Osteoblast (primary cell): ENCODE results near the gene SPRYD7. TPM values are rescaled to one million over a fixed set of nuclear protein-coding genes. Genes with fewer than 3 reads are reported as not detected.
"Not testable (repeated sequence)": the region's sequence is repeated elsewhere in the genome, so short reads cannot be mapped to it uniquely, and the experiment has no call there.

ENCODE experiments used
- DNase-seq: peaks from one replicate; pipeline ENCODE4 v3.0.0; 2011; ENCODE audit warnings: low spot score, mixed read lengths; ENCODE audit not compliant: insufficient read length; ENCODE audit errors: missing footprints
- H2AFZ ChIP-seq: 2 replicates; pipeline ENCODE4 v1.6.0; 2011; ENCODE audit warnings: mild to moderate bottlenecking, low read length
- H3K27ac ChIP-seq: 2 replicates; pipeline ENCODE4 v1.5.1; 2011; ENCODE audit warnings: mild to moderate bottlenecking, low read depth, low read length, moderate library complexity
- H3K27me3 ChIP-seq: 2 replicates; pipeline ENCODE4 v1.6.0; 2012; ENCODE audit warnings: mild to moderate bottlenecking, control low read depth, inconsistent platforms, low read length, moderate library complexity; ENCODE audit not compliant: insufficient read depth
- H3K36me3 ChIP-seq: 2 replicates; pipeline ENCODE4 v1.5.1; 2011; ENCODE audit warnings: mild to moderate bottlenecking, low read length, control low read depth, moderate library complexity; ENCODE audit not compliant: insufficient read depth
- H3K4me1 ChIP-seq: 2 replicates; pipeline ENCODE4 v1.5.1; 2011; ENCODE audit warnings: mild to moderate bottlenecking, low read length, control low read depth, moderate library complexity; ENCODE audit not compliant: insufficient read depth
- H3K4me2 ChIP-seq: 2 replicates; pipeline ENCODE4 v1.6.0; 2011; ENCODE audit warnings: mild to moderate bottlenecking, low read length; ENCODE audit not compliant: insufficient read depth
- H3K4me3 ChIP-seq: fragments of 200-600 bp; sonication (generic); 3 replicates; pipeline ENCODE4 v1.5.1; 2012; ENCODE audit warnings: mild to moderate bottlenecking, low read length, inconsistent platforms; ENCODE audit not compliant: insufficient read depth
- H3K79me2 ChIP-seq: 2 replicates; pipeline ENCODE4 v1.6.0; 2012; ENCODE audit warnings: mild to moderate bottlenecking, low read length, control low read depth, inconsistent platforms; ENCODE audit not compliant: insufficient read depth
- H3K9me3 ChIP-seq: 2 replicates; pipeline ENCODE4 v1.5.1; 2011; ENCODE audit warnings: low read depth, low read length, control low read depth
- H4K20me1 ChIP-seq: 2 replicates; pipeline ENCODE4 v1.6.0; 2012; ENCODE audit warnings: mild to moderate bottlenecking, low read length, control low read depth; ENCODE audit not compliant: insufficient read depth
- total RNA-seq: library from RNA; depleted of rRNA; stranded (reverse); fragments of >200 nt; gene quantifications from 2 replicates; pipeline ENCODE4 v1.2.3, GENCODE V29; 2012
- TF ChIP-seq, protein P1 (sequence below): IDR thresholded peaks from 2 replicates; pipeline ENCODE4 v1.5.1; 2011; ENCODE audit warnings: mild to moderate bottlenecking, low read depth, low read length, moderate library complexity; ENCODE audit errors: extremely low read depth

Gene SPRYD7
- total RNA-seq, 1 donor = 4.0 TPM

DNA sequence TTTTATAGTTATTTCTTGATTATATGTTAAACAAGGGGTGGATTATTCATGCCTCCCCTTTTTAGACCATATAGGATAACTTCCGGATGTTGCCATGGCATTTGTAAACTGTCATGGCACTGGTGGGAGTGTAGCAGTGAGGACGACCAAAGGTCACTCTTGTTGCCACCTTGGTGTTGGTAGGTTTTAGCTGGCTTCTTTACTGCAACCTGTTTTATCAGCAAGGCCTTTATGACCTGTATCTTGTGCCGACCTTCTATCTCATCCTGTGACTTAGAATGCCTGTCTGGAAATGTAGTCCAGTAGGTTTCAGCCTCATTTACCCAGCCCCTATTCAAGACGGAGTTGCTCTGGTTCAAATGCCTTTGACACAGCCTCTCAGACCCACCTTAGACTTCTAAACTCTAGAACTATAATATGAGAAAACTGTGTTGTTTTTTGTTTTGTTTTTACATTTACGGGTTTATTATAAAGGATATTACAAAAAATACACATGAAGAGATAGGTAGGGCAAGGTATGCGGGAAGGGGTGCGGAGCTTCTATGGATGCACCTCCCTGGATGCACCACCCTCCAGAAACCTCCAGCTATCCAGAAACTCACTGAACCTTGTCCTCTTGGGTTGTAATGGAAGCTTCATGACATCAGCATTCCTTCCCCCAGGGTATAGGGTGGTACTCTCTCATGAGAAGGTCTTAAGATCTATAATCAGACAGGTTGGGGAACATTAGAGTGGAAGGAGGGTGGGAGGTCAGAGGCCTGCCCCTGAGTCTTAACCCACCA is 15.8 kb upstream of the SPRYD7 start:
- Histone ChIP-seq H3K27me3 (no peaks in the 10 kb centered on the region), H2AFZ (no peak overlapping the region), H3K9me3 (no peaks in the 10 kb centered on the region), H3K4me2 (no peak overlapping the region), H3K79me2 (no peaks in the 10 kb centered on the region), H4K20me1 (no peaks in the 10 kb centered on the region), H3K36me3 (no peaks in the 10 kb centered on the region), H3K4me1 (no peaks in the 10 kb centered on the region), H3K27ac (no peak overlapping the region), H3K4me3 (no peak overlapping the region)
- TF ChIP-seq, protein P1, sequence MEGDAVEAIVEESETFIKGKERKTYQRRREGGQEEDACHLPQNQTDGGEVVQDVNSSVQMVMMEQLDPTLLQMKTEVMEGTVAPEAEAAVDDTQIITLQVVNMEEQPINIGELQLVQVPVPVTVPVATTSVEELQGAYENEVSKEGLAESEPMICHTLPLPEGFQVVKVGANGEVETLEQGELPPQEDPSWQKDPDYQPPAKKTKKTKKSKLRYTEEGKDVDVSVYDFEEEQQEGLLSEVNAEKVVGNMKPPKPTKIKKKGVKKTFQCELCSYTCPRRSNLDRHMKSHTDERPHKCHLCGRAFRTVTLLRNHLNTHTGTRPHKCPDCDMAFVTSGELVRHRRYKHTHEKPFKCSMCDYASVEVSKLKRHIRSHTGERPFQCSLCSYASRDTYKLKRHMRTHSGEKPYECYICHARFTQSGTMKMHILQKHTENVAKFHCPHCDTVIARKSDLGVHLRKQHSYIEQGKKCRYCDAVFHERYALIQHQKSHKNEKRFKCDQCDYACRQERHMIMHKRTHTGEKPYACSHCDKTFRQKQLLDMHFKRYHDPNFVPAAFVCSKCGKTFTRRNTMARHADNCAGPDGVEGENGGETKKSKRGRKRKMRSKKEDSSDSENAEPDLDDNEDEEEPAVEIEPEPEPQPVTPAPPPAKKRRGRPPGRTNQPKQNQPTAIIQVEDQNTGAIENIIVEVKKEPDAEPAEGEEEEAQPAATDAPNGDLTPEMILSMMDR = no peak
- no peak for DNase-seq

DNA sequence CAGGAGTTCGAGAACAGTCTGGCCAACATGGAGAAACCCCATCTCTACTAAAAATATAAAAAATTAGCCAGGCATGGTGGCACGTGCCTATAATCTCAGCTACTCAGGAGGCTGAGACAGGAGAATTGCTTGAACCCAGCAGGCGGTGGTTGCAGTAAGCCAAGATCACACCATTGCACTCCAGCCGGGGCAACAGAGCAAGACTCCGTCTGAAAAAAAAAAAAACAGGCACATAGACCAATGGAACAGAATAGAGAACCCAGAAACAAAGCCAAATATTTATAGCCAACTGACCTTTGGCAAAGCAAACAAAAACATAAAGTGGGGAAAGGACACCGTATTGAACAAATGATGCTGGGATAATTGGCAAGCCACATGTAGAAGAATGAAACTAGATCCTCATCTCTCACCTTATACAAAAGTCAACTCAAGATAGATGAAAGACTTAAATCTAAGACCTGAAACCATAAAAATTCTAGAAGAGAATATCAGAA is 12.7 kb upstream of the SPRYD7 start:
- not testable (repeated sequence) for H3K36me3 ChIP-seq, H3K27ac ChIP-seq, H3K27me3 ChIP-seq, H3K4me2 ChIP-seq, H3K79me2 ChIP-seq, H3K4me3 ChIP-seq, H4K20me1 ChIP-seq, DNase-seq, H2AFZ ChIP-seq, H3K9me3 ChIP-seq, H3K4me1 ChIP-seq

DNA sequence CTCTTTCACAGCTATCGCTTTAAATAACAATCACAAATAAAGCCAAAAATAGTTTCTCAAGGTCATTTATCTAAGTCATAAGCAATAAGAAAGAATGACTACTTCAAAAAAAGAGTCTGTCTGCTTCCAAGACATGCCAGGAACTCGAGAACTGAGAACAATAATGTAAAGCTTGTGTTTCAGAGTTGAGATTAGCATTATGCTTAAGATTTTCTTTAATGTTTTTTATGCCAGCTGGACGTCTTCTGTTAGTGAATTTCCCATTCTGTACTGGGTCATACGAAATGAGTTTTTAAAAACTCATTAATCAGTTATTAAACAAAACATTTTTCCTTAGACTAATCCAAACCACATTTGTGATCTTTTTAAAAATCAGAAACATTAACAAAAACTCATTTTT is 3.2 kb upstream of the SPRYD7 start:
- TF ChIP-seq, protein P1 = no peak
- Histone ChIP-seq H3K36me3 (no peaks in the 10 kb centered on the region), H3K4me1 (peaks cover 8% of the 10 kb centered on the region), H3K4me3 (no peak overlapping the region), H3K4me2 (no peak overlapping the region), H2AFZ (no peak overlapping the region), H4K20me1 (no peaks in the 10 kb centered on the region), H3K79me2 (peaks cover 12% of the 10 kb centered on the region), H3K27me3 (no peaks in the 10 kb centered on the region), H3K27ac (no peak overlapping the region), H3K9me3 (no peaks in the 10 kb centered on the region)
- DNase-seq = no peak

DNA sequence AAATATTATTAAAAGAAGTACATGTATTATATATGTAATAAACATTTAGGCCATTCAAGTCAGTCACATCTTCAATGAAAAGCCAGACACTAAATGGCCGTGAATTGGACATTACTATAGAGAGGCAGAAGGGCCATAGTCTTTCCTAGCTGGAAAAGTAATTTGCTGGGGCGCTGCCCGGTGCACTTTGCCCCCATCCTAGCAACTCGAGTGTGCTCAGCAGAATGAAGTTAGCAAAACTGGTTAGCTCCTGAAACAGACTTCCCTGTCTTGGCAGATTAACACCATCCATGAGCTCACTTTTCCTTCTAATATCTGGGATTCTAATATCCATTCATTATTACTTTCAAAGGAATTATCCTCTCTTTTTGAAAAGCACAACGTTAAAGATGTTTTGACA is 2.8 kb upstream of the SPRYD7 start:
- H3K4me2 ChIP-seq = no peak overlapping the region
- H3K36me3 ChIP-seq = no peaks in the 10 kb centered on the region
- H3K4me1 ChIP-seq = peaks cover 12% of the 10 kb centered on the region
- no peak overlapping the region for H2AFZ ChIP-seq
- no peak overlapping the region for H3K27ac ChIP-seq
- no peak overlapping the region for H3K4me3 ChIP-seq
- H3K27me3 ChIP-seq = no peaks in the 10 kb centered on the region
- TF ChIP-seq, protein P1 = no peak
- H4K20me1 ChIP-seq = no peaks in the 10 kb centered on the region
- H3K79me2 ChIP-seq = peaks cover 15% of the 10 kb centered on the region
- no peak for DNase-seq
- H3K9me3 ChIP-seq = no peaks in the 10 kb centered on the region
